HEK293 (cell line): ENCODE results near the gene PCBP3.

Source experiments
- CTCF ChIP-seq: fragments of 450-650 bp; formaldehyde crosslinking; IDR thresholded peaks from 2 replicates; pipeline ENCODE4 v1.5.1; 2016; ENCODE audit warnings: missing biosample characterization, missing genetic modification characterization
- KLF17 ChIP-seq: fragments of 450-650 bp; formaldehyde crosslinking; IDR thresholded peaks from 2 replicates; pipeline ENCODE4 v1.5.1; 2016; ENCODE audit warnings: missing biosample characterization, missing genetic modification characterization
- TCF7L2 ChIP-seq: IDR thresholded peaks from 2 replicates; pipeline ENCODE4 v1.6.1; 2011; ENCODE audit warnings: low read depth, mild to moderate bottlenecking, inconsistent platforms, low read length, moderate library complexity, borderline replicate concordance
- ZBTB21 ChIP-seq: fragments of 450-650 bp; formaldehyde crosslinking; IDR thresholded peaks from 2 replicates; pipeline ENCODE4 v1.5.1; 2017; ENCODE audit warnings: missing biosample characterization, missing genetic modification characterization
- ZNF223 ChIP-seq: fragments of 450-650 bp; formaldehyde crosslinking; IDR thresholded peaks from 2 replicates; pipeline ENCODE4 v1.5.1; 2016; ENCODE audit warnings: missing biosample characterization, missing genetic modification characterization
- ZNF274 ChIP-seq, 2 experiments: fragments of 200-500 bp in 1 of 2; fragments of 450-650 bp in 1 of 2; sonication (Bioruptor generic) in 1 of 2; formaldehyde crosslinking in 1 of 2; IDR thresholded peaks; 2 replicates each; pipeline versions ENCODE4 v1.5.1 to v1.6.1; 2014 to 2016; ENCODE audit warnings: borderline replicate concordance in 1 of 2, inconsistent platforms in 1 of 2, low read length in 1 of 2, missing biosample characterization in 1 of 2, missing genetic modification characterization in 1 of 2
- ZSCAN18 ChIP-seq: fragments of 450-650 bp; formaldehyde crosslinking; IDR thresholded peaks from 2 replicates; pipeline ENCODE4 v1.5.1; 2016; ENCODE audit warnings: missing biosample characterization, missing genetic modification characterization

- TF ChIP-seq CTCF (tag by site-specific recombination): no peak
- no peak for TF ChIP-seq ZSCAN18 (tag by site-specific recombination)
- no peak for TF ChIP-seq KLF17 (tag by site-specific recombination)
- TF ChIP-seq ZBTB21 (tag by site-specific recombination): no peak
- TF ChIP-seq TCF7L2: no peak
- TF ChIP-seq ZNF274 (IDR thresholded peaks at IDR 0.05; ENCODE audit: low read length): no peak
- TF ChIP-seq ZNF274 (tag by site-specific recombination; IDR thresholded peaks at IDR 0.05; ENCODE audit: borderline replicate concordance): no peak
- TF ChIP-seq ZNF223: no peak
Observed at GRCh38 chr21:45837936-45838335, 194.4 kb downstream of the PCBP3 start.
